CD14-positive monocyte (primary cell): ENCODE measurements around the gene FARP2. TPM values are rescaled to one million over a fixed set of nuclear protein-coding genes. Genes with fewer than 3 reads are reported as not detected.

ENCODE experiments used
- DNase-seq, 3 donors: peaks; one replicate each; pipeline ENCODE4 v3.0.0-alpha.2; 2011 to 2022
- H2AFZ ChIP-seq: 2 replicates; pipeline ENCODE4 v1.6.0; 2012; ENCODE audit warnings: mild to moderate bottlenecking, low read depth, low read length, inconsistent platforms; ENCODE audit not compliant: insufficient read depth, poor library complexity, severe bottlenecking
- H3K27ac ChIP-seq, 2 donors: 1 replicate in 1 of 2; 2 replicates in 1 of 2; pipeline ENCODE4 v1.5.1; 2012 to 2013; ENCODE audit warnings: low read length in 2 of 2, control low read depth in 1 of 2, inconsistent platforms in 1 of 2, low read depth in 1 of 2, mild to moderate bottlenecking in 1 of 2
- H3K27me3 ChIP-seq, 2 donors: one replicate each; pipeline versions ENCODE4 v1.6.0 to v1.6.1; 2011 to 2013; ENCODE audit warnings: low read length in 2 of 2; ENCODE audit not compliant: control insufficient read depth in 2 of 2, insufficient read depth in 2 of 2
- H3K36me3 ChIP-seq, 2 donors: replicated peaks in 1 of 2; 1 replicate in 1 of 2; 2 replicates in 1 of 2; pipeline versions ENCODE4 v1.5.1 to v1.6.1; 2012 to 2013; ENCODE audit warnings: low read length in 2 of 2, control low read depth in 1 of 2, inconsistent platforms in 1 of 2, mild to moderate bottlenecking in 1 of 2; ENCODE audit not compliant: insufficient read depth in 2 of 2, control insufficient read depth in 1 of 2
- H3K4me1 ChIP-seq, 2 donors: 1 replicate in 1 of 2; 2 replicates in 1 of 2; pipeline versions ENCODE4 v1.5.1 to v1.6.1; 2012 to 2013; ENCODE audit warnings: low read length in 2 of 2, control low read depth in 1 of 2, inconsistent platforms in 1 of 2, mild to moderate bottlenecking in 1 of 2, moderate library complexity in 1 of 2; ENCODE audit not compliant: insufficient read depth in 2 of 2, control insufficient read depth in 1 of 2
- H3K4me2 ChIP-seq: replicated peaks from 2 replicates; pipeline ENCODE3; 2012; ENCODE audit warnings: low read length, moderate library complexity, mild to moderate bottlenecking; ENCODE audit not compliant: poor library complexity, severe bottlenecking; ENCODE audit errors: extremely low read depth
- H3K4me3 ChIP-seq, 3 experiments: fragments of 200-600 bp in 1 of 3; sonication (generic) in 1 of 3; replicated peaks in 1 of 3; 1 replicate in 2 of 3; 2 replicates in 1 of 3; pipeline ENCODE4 v1.5.1; 2011 to 2013; ENCODE audit warnings: low read length in 3 of 3, mild to moderate bottlenecking in 3 of 3, control low read depth in 2 of 3, low read depth in 2 of 3, inconsistent platforms in 1 of 3, moderate library complexity in 1 of 3
- H3K79me2 ChIP-seq: 2 replicates; pipeline ENCODE4 v1.6.0; 2012; ENCODE audit warnings: mild to moderate bottlenecking, control low read depth, inconsistent platforms, low read length, moderate library complexity; ENCODE audit not compliant: insufficient read depth
- H3K9ac ChIP-seq: 2 replicates; pipeline ENCODE4 v1.6.0; 2017; ENCODE audit warnings: low read length, mild to moderate bottlenecking; ENCODE audit not compliant: insufficient read depth, poor library complexity, severe bottlenecking
- H3K9me3 ChIP-seq, 2 donors: replicated peaks in 1 of 2; 1 replicate in 1 of 2; 2 replicates in 1 of 2; pipeline versions ENCODE4 v1.5.1 to v1.6.1; 2012 to 2013; ENCODE audit warnings: low read length in 2 of 2, control low read depth in 1 of 2; ENCODE audit not compliant: control insufficient read depth in 1 of 2, insufficient read depth in 1 of 2
- H4K20me1 ChIP-seq: 2 replicates; pipeline ENCODE4 v1.6.0; 2012; ENCODE audit warnings: mild to moderate bottlenecking, low read length, control low read depth, moderate library complexity; ENCODE audit not compliant: insufficient read depth
- H3K27ac Mint-ChIP-seq, 7 donors: one replicate each; pipeline ENCODE4 v1.8.0; 2020; ENCODE audit warnings: mild to moderate bottlenecking in 7 of 7, mixed read lengths in 7 of 7, moderate library complexity in 6 of 7, inconsistent platforms in 2 of 7
- H3K27me3 Mint-ChIP-seq, 3 donors: one replicate each; pipeline ENCODE4 v1.8.0; 2021 to 2022; ENCODE audit warnings: low read depth in 3 of 3, mild to moderate bottlenecking in 3 of 3, mixed read lengths in 3 of 3, moderate library complexity in 3 of 3, inconsistent platforms in 1 of 3
- H3K36me3 Mint-ChIP-seq, 2 donors: one replicate each; pipeline ENCODE4 v1.8.0; 2020; ENCODE audit warnings: mixed read lengths in 2 of 2, inconsistent platforms in 1 of 2, mild to moderate bottlenecking in 1 of 2
- H3K4me1 Mint-ChIP-seq: one replicate; pipeline ENCODE4 v1.8.0; 2020; ENCODE audit warnings: mild to moderate bottlenecking, mixed read lengths
- H3K4me3 Mint-ChIP-seq, 2 donors: one replicate each; pipeline ENCODE4 v1.8.0; 2020; ENCODE audit warnings: mild to moderate bottlenecking in 2 of 2, mixed read lengths in 2 of 2, moderate library complexity in 1 of 2
- H3K9me3 Mint-ChIP-seq, 7 donors: one replicate each; pipeline ENCODE4 v1.8.0; 2020 to 2022; ENCODE audit warnings: mixed read lengths in 7 of 7, mild to moderate bottlenecking in 6 of 7, moderate library complexity in 6 of 7, inconsistent platforms in 2 of 7
- CTCF ChIP-seq: fragments of 200-600 bp; IDR thresholded peaks from one replicate; pipeline ENCODE4 v1.8.0; 2022; ENCODE audit warnings: antibody characterized with exemption, mild to moderate bottlenecking
- WGBS: methylation state at CpG from one replicate; pipeline ENCODE4 v1.1.5; 2013; ENCODE audit warnings: missing lambda C conversion rate; ENCODE audit not compliant: insufficient coverage; 5-methylcytosine and 5-hydroxymethylcytosine counted together
- intact Hi-C, 2 donors: fragments of 100-400 bp; cut with micrococcal nuclease; formaldehyde crosslinking; loops; one replicate each; pipeline versions ENCODE4 v1.15.0 to v1.15.1; 2023
- polyA plus RNA-seq, 3 donors: library from polyadenylated mRNA; depleted of rRNA in 1 of 3; unstranded in 2 of 3; stranded (reverse) in 1 of 3; fragments of 300-500 nt in 2 of 3; fragments of >200 nt in 1 of 3; fragmentation: Illumina TruSeq in 2 of 3; gene quantifications; 1 replicate in 2 of 3; 2 replicates in 1 of 3; pipeline ENCODE4 v1.2.3, GENCODE V29; 2012 to 2021

FARP2 gene
- polyA plus RNA-seq, 3 donors: 6.7 to 8.5 (median 7.3) TPM

- Mint-ChIP-seq H3K36me3 (no peaks in the 10 kb centered on the region), H3K4me3 (no peak overlapping the region), H3K9me3 (no peaks in the 10 kb centered on the region), H3K27ac (no peak overlapping the region), H3K27me3 (peaks cover 11 to 55% (median 12%) of the 10 kb centered on the region in 3 donors), H3K4me1 (no peaks in the 10 kb centered on the region)
- Histone ChIP-seq H3K4me1 (no peaks in the 10 kb centered on the region), H3K79me2 (no peaks in the 10 kb centered on the region), H2AFZ (no peak overlapping the region), H4K20me1 (no peaks in the 10 kb centered on the region), H3K9me3 (no peaks in the 10 kb centered on the region), H3K27me3 (peaks cover 0 to 3% of the 10 kb centered on the region in 2 donors), H3K27ac (no peak overlapping the region), H3K9ac (no peak overlapping the region), H3K36me3 (no peaks in the 10 kb centered on the region), H3K4me2 (no peak overlapping the region), H3K4me3 (no peak overlapping the region)
- intact Hi-C loops: no loop called here
- no peak for TF ChIP-seq CTCF
- WGBS: no CpG with 5 or more reads among the region's 1 CpG
- DNase-seq: no peak
These were observed 125.6 kb downstream of the FARP2 start for GRCh38 chr2:241481687-241482086.

- 94% methylated on average over 11 of the region's 20 CpGs for WGBS
- Histone ChIP-seq H3K27me3 (peaks cover 0 to 3% of the 10 kb centered on the region in 2 donors), H3K4me3 (no peak overlapping the region), H3K4me1 (no peaks in the 10 kb centered on the region), H2AFZ (no peak overlapping the region), H3K79me2 (no peaks in the 10 kb centered on the region), H3K4me2 (no peak overlapping the region), H4K20me1 (no peaks in the 10 kb centered on the region), H3K9ac (no peak overlapping the region), H3K36me3 (no peaks in the 10 kb centered on the region), H3K27ac (no peak overlapping the region), H3K9me3 (no peaks in the 10 kb centered on the region)
- intact Hi-C loops: no loop called here
- Mint-ChIP-seq H3K9me3 (no peaks in the 10 kb centered on the region), H3K4me1 (no peaks in the 10 kb centered on the region), H3K27ac (no peak overlapping the region), H3K27me3 (peaks cover 11 to 52% (median 12%) of the 10 kb centered on the region in 3 donors), H3K36me3 (no peaks in the 10 kb centered on the region), H3K4me3 (no peak overlapping the region)
- DNase-seq: no peak
- TF ChIP-seq CTCF: no peak
These were observed 126.3 kb downstream of the FARP2 start for GRCh38 chr2:241482126-241482955.
